LHCN-M2 (cell line): Measurements from ENCODE around the gene RASSF5. TPM values are rescaled to one million over a fixed set of nuclear protein-coding genes. Genes with fewer than 3 reads are reported as not detected.

Experiments used
- DNase-seq: peaks from one replicate; pipeline ENCODE4 v3.0.0-alpha.2; 2012; ENCODE audit warnings: low read depth
- total RNA-seq: library from RNA; depleted of rRNA; stranded (reverse); fragments of >200 nt; gene quantifications from 2 replicates; pipeline ENCODE4 v1.2.3, GENCODE V29; 2014; rRNA removed

The RASSF5 gene
- total RNA-seq, 1 experiment from 2014 or later: 0.63 TPM

GRCh38 chr1:206631085-206631509, 123.8 kb downstream of the RASSF5 start:
- DNase-seq: peak; percentile 98

- DNase-seq: peak; percentile 93
Observed at GRCh38 chr1:206633708-206634121, 126.4 kb downstream of the RASSF5 start.

GRCh38 chr1:206634365-206635079, 127.2 kb downstream of the RASSF5 start:
- DNase-seq: peak; percentile 93

- DNase-seq: peak; percentile 92
Observed at GRCh38 chr1:206635080-206635977, 128.0 kb downstream of the RASSF5 start, which contains the start of gene DYRK3. DYRK3 (plus strand) TSS chr1:206635536; CDS start chr1:206635704, 168 bp downstream.

GRCh38 chr1:206635978-206636345, 128.6 kb downstream of the RASSF5 start:
- no peak for DNase-seq

GRCh38 chr1:206636671-206637070, 129.3 kb downstream of the RASSF5 start:
- DNase-seq: no peak

- DNase-seq: no peak
Observed at GRCh38 chr1:206637605-206638004, 130.3 kb downstream of the RASSF5 start.

Other genes with a start within 250 kb of the RASSF5 start
- 9.2 and 10.7 TPM in 2 replicates for gene IKBKE, start 37.1 kb upstream of the RASSF5 start, total RNA-seq
- 49.3 and 53.5 TPM in 2 replicates for gene EIF2D, start 104.9 kb downstream of the RASSF5 start, total RNA-seq
- gene DYRK3, start 128.0 kb downstream of the RASSF5 start, total RNA-seq: 30.5 and 31.0 TPM in 2 replicates
- gene MAPKAPK2, start 177.4 kb downstream of the RASSF5 start, total RNA-seq: 41.7 and 49.4 TPM in 2 replicates